Measurements from ENCODE around the gene PTPRG. TPM values are rescaled to one million over a fixed set of nuclear protein-coding genes. Genes with fewer than 3 reads are reported as not detected.

PTPRG gene
- total and polyA plus RNA-seq, 2 experiments from 2014 or later = 24.4 to 131 TPM

DNA sequence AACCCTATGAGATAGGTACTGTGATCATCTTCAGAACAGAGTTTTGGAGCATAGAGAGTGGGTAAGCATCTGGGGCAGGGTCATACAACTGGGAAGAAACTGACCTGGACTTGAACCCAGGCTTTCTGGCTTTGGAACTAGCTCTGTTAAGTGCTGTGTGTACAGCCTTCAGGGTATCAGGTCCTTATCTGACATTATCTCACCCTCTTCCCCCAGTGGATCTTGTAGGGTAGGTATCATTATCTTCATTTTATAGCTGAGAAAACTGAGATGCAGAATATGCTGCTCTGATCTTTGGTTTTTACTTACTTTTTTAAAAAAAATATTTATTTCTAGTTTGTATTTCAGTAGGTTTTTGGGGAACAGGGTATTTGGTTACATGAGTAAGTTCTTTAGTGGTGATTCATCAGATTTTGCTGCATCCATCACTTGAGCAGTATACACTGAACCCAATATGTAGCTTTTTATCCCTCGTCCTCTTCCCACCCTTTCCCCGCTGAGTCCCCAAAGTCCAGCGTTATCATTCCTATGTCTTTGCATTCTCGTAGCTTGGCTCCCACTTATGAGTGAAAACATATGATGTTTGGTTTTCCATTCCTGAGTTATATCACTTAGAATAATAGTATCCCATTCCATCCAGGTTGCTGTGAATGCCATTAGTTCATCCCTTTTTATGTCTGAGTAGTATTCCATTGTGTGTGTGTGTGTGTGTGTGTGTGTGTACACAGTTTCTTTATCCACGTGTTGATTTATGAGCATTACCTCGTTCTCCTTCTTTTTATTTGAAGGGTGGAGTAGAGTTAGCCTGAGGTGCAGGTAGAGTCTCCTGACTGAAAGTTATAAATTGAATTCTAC is 271.2 kb downstream of the PTPRG start (continued):
- TF ChIP-seq, protein P1, sequence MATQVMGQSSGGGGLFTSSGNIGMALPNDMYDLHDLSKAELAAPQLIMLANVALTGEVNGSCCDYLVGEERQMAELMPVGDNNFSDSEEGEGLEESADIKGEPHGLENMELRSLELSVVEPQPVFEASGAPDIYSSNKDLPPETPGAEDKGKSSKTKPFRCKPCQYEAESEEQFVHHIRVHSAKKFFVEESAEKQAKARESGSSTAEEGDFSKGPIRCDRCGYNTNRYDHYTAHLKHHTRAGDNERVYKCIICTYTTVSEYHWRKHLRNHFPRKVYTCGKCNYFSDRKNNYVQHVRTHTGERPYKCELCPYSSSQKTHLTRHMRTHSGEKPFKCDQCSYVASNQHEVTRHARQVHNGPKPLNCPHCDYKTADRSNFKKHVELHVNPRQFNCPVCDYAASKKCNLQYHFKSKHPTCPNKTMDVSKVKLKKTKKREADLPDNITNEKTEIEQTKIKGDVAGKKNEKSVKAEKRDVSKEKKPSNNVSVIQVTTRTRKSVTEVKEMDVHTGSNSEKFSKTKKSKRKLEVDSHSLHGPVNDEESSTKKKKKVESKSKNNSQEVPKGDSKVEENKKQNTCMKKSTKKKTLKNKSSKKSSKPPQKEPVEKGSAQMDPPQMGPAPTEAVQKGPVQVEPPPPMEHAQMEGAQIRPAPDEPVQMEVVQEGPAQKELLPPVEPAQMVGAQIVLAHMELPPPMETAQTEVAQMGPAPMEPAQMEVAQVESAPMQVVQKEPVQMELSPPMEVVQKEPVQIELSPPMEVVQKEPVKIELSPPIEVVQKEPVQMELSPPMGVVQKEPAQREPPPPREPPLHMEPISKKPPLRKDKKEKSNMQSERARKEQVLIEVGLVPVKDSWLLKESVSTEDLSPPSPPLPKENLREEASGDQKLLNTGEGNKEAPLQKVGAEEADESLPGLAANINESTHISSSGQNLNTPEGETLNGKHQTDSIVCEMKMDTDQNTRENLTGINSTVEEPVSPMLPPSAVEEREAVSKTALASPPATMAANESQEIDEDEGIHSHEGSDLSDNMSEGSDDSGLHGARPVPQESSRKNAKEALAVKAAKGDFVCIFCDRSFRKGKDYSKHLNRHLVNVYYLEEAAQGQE (IDR thresholded peaks at IDR 0.05; ENCODE audit: unreplicated experiment) = no peak
- TF ChIP-seq POLR2AphosphoS5 (IDR thresholded peaks at IDR 0.05; ENCODE audit: low read depth) (no peak), NANOG (IDR thresholded peaks at IDR 0.05; ENCODE audit: borderline replicate concordance) (no peak)

DNA sequence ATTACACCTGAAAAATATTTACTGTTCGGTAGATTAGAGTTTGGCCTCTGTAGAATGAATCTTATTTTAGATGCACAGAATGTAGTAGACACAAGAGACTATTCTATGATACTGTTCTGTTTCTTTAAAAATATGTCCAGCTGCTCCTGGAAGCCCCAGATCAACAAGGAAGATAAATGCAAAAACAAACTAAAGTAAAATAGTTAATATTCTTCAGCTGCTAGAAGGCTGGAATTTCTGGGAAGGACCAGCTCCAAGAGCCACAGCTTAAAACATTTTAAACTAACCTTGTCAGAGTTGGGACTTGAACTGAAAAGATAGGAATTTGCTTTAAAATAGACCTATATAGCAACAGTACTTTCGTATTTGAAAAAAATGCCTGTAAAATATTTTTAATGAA is 277.9 kb downstream of the PTPRG start:
- Histone ChIP-seq H3K9me2 (ENCODE audit: insufficient read depth) (no peaks in the 10 kb centered on the region), H2AFZ (no peak overlapping the region), H3K36me3 (ENCODE audit: insufficient read depth) (no peaks in the 10 kb centered on the region), H4K20me1 (replicated peaks; ENCODE audit: insufficient read depth) (no peaks in the 10 kb centered on the region), H3K4me3 (no peak overlapping the region), H3K4me1 (ENCODE audit: insufficient read depth) (peaks cover 22% of the 10 kb centered on the region), H3F3A (replicated peaks; ENCODE audit: low read depth) (no peaks in the 10 kb centered on the region), H3K4me2 (no peak overlapping the region), H3K27ac (ENCODE audit: low read depth) (no peak overlapping the region), H3K79me2 (replicated peaks; ENCODE audit: insufficient read depth) (peaks cover 89% of the 10 kb centered on the region), H3K27me3 (ENCODE audit: insufficient read depth) (no peaks in the 10 kb centered on the region)
- Mint-ChIP-seq H3K36me3 (ENCODE audit: low read depth) (peaks cover 8% of the 10 kb centered on the region; the same call in 2 of the 3 replicates), H3K4me3 (no peak overlapping the region), H3K9me3 (no peaks in the 10 kb centered on the region), H3K27me3 (ENCODE audit: insufficient read depth, low read depth, poor library complexity) (peaks cover 3% of the 10 kb centered on the region), H3K4me1 (peaks cover 40% of the 10 kb centered on the region), H3K27ac (no peak overlapping the region)
- no peak for ATAC-seq
- no peak for DNase-seq (ENCODE audit: low spot score)
- TF ChIP-seq ZNF331 (CRISPR knock-in tag; IDR thresholded peaks at IDR 0.05; ENCODE audit: low read depth) (no peak), STAT1 (IDR thresholded peaks at IDR 0.05; ENCODE audit: unreplicated experiment) (no peak), CREB1 (CRISPR knock-in tag; IDR thresholded peaks at IDR 0.05; ENCODE audit: low read depth) (no peak), POLR2AphosphoS5 (IDR thresholded peaks at IDR 0.05; ENCODE audit: low read depth) (no peak), ZNF114 (CRISPR knock-in tag; IDR thresholded peaks at IDR 0.05) (no peak), NANOG (IDR thresholded peaks at IDR 0.05; ENCODE audit: borderline replicate concordance) (no peak), EZH2 (IDR thresholded peaks at IDR 0.05; ENCODE audit: low read depth, unreplicated experiment) (no peak)
- TF ChIP-seq, protein P1 (IDR thresholded peaks at IDR 0.05; ENCODE audit: unreplicated experiment) = no peak
- TF ChIP-seq, protein P2, sequence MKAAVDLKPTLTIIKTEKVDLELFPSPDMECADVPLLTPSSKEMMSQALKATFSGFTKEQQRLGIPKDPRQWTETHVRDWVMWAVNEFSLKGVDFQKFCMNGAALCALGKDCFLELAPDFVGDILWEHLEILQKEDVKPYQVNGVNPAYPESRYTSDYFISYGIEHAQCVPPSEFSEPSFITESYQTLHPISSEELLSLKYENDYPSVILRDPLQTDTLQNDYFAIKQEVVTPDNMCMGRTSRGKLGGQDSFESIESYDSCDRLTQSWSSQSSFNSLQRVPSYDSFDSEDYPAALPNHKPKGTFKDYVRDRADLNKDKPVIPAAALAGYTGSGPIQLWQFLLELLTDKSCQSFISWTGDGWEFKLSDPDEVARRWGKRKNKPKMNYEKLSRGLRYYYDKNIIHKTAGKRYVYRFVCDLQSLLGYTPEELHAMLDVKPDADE (IDR thresholded peaks at IDR 0.05) = no peak

Measured in GM23338 (cell line).